ENCODE data around the gene ZMYND8. TPM values are rescaled to one million over a fixed set of nuclear protein-coding genes. Genes with fewer than 3 reads are reported as not detected.

Gene ZMYND8
- total and polyA plus RNA-seq, 7 donors = 7.8 to 46.0 (median 24.8) TPM

DNA sequence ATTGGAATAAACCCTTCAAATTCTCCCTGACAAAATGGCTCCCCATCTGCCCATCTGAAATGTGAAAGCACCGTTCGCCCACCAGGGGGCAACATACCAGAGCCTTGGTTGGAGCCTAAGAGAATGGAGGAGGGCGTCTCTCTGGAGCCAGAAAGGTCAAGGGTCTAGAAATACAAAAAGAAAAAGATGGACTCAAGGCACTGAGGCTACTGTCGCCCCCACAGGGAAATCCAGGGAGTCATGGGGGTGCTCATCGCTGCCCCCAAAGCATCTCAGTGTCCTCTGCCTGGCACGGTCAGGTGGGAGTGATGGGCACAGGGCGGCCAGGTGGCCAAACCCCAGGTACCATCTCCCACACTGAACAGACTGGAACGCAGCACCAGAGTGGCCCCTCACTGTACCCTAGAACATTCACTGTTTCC, 136.3 kb downstream of the ZMYND8 start:
- 95 to 96% methylated on average over 8 of the region's 8 CpGs for WGBS, 2 donors
- Histone ChIP-seq H3K36me3 (peaks cover 13 to 98% (median 49%) of the 10 kb centered on the region in 4 donors), H3K9me3 (no peaks in the 10 kb centered on the region), H3K27ac (no peak overlapping the region), H3K4me1 (peaks cover 0 to 10% (median 0%) of the 10 kb centered on the region in 4 donors), H3K27me3 (no peaks in the 10 kb centered on the region), H3K4me3 (no peak overlapping the region)
- intact Hi-C loops (cut with DNase I) = no loop called here
- TF ChIP-seq CTCF (IDR thresholded peaks at IDR 0.05) (peak in 1 of 4 experiments; percentile 43), EP300 (IDR thresholded peaks at IDR 0.05) (no peak), POLR2A (IDR thresholded peaks at IDR 0.05) (no peak), POLR2AphosphoS5 (IDR thresholded peaks at IDR 0.05) (no peak)
- DNase-seq = no peak

DNA sequence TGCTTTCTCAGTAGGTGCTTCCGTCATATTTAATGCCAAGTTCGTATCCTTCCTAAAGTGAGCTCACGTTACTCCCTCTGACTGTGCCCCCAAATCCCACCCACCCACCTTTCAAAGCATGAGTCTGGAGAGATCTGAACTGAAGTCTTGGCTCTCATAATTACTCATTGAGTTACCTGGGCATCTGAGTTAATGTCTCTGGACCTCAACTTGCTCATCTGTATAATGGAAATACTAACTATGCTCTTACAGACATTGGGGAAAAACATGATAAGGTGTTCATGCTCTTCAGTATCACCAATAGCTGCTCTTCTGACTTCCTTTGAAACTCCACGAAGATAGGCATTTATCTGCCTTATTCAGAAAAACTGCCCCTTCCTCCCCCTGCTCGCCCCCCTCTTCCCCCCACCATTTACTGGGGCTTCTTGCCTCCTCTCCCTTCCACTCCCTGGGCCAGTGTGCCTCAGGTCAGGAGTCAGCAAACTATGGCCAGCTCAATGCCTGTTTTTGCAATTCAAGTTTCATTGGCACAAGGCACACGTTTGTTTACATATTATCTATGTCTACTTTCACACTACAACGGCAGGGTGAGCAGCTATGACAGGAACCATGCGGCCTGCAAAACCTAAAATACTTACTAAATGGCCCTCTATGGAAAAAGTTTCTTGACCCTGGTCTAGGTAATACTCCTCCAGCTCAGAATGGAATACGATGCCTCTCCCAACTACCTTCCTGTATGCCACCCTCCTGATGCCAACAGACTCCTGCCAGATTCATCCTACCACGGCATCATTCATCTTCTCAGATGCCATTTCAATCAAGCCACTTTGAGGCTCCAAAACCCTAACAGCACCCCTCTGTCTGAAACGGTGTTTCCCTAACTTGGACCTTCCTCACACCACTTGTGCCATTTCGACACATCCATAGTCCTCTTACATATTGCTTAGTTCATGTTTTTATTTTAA, 138.7 kb downstream of the ZMYND8 start:
- H3K4me1 ChIP-seq = peaks cover 0 to 10% (median 0%) of the 10 kb centered on the region in 4 donors
- H3K9me3 ChIP-seq = no peaks in the 10 kb centered on the region
- H3K4me3 ChIP-seq = no peak overlapping the region
- DNase-seq = no peak
- intact Hi-C loops (cut with DNase I) = no loop called here
- no peak for TF ChIP-seq CTCF (IDR thresholded peaks at IDR 0.05)
- TF ChIP-seq POLR2A (IDR thresholded peaks at IDR 0.05) = no peak
- TF ChIP-seq EP300 (IDR thresholded peaks at IDR 0.05) = no peak
- TF ChIP-seq POLR2AphosphoS5 (IDR thresholded peaks at IDR 0.05) = no peak
- WGBS, 2 donors = 89 to 91% methylated on average over 12 of the region's 12 CpGs
- H3K36me3 ChIP-seq = peaks cover 7 to 98% (median 40%) of the 10 kb centered on the region in 4 donors
- no peaks in the 10 kb centered on the region for H3K27me3 ChIP-seq
- no peak overlapping the region for H3K27ac ChIP-seq

DNA sequence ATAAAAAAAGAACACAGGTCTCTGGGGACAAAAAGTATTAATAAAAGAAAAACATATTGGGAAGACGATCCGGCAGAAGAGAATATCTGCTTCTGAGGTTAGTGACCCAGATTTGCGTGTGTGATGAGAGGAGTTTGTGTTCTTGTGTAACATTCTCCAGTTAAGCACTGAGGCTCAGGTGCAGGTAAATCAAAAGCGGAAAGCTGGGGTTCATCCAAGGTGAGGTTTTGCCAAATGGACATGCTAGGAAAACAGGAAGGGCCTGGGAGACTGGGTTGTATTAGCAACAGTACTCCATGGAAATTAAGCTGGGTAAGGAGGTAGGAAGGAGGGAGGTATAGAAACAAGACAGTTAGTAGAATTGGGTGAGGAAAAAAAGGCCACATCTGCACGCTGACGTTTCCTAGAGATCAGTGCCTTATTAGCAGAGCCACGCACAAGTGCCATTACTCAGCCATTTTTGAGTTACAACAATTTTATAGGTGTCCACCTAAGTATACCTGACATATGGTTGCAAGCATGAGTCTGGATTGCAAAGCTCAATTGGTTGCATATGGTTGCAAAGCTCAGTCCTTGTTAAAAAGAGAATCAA, 139.6 kb downstream of the ZMYND8 start:
- 88 to 95% methylated on average over 7 of the region's 7 CpGs for WGBS, 2 donors
- Histone ChIP-seq H3K9me3 (no peaks in the 10 kb centered on the region), H3K27me3 (no peaks in the 10 kb centered on the region), H3K36me3 (peaks cover 4 to 98% (median 41%) of the 10 kb centered on the region in 4 donors), H3K27ac (no peak overlapping the region), H3K4me3 (no peak overlapping the region), H3K4me1 (peaks cover 0 to 10% (median 0%) of the 10 kb centered on the region in 4 donors)
- intact Hi-C loops (cut with DNase I) = no loop called here
- DNase-seq = no peak
- TF ChIP-seq CTCF (IDR thresholded peaks at IDR 0.05) = no peak
- no peak for TF ChIP-seq POLR2A (IDR thresholded peaks at IDR 0.05)
- no peak for TF ChIP-seq EP300 (IDR thresholded peaks at IDR 0.05)
- TF ChIP-seq POLR2AphosphoS5 (IDR thresholded peaks at IDR 0.05) = no peak

DNA sequence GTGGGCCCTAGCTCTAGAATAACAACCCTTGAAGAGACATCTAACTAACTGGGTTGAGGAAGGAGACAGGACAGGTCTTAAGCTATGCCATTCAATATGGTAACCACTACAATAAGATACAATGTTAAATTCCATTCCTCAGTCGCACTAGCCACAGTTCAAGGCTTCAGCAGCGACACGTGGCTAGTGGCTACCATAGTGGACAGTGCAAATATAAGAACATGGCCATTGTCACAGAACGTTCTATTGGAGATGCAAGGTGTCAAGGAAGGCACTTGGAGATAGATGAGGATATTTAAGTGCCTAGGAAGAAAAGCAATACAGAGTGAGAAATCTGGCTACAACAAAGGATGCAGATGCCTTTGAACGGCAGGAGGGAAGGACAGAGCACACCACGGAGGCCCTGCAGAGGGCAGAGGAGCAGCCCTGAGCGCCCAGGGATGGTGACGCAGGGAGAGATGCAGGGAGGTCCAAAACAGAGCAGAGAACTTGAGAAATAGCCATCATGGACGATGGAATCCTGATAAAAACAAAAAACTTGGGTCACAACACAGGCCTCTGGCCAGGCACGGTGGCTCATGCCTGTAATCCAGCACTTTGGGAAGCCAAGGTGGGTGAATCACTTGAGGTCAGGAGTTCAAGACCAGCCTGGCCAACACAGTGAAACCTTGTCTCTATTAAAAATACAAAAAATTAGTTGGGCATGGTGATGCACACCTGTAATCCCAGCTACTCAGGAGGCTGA, 140.7 kb downstream of the ZMYND8 start:
- peaks cover 0 to 10% (median 0%) of the 10 kb centered on the region in 4 donors for H3K4me1 ChIP-seq
- H3K4me3 ChIP-seq = no peak overlapping the region
- H3K27ac ChIP-seq = no peak overlapping the region
- no peaks in the 10 kb centered on the region for H3K9me3 ChIP-seq
- no peak for DNase-seq
- no peaks in the 10 kb centered on the region for H3K27me3 ChIP-seq
- H3K36me3 ChIP-seq = peaks cover 1 to 98% (median 37%) of the 10 kb centered on the region in 4 donors
- intact Hi-C loops (cut with DNase I) = no loop called here
- no peak for TF ChIP-seq EP300 (IDR thresholded peaks at IDR 0.05)
- no peak for TF ChIP-seq CTCF (IDR thresholded peaks at IDR 0.05)
- TF ChIP-seq POLR2A (IDR thresholded peaks at IDR 0.05) = no peak
- TF ChIP-seq POLR2AphosphoS5 (IDR thresholded peaks at IDR 0.05) = no peak
- WGBS, 2 donors = 91 to 97% methylated on average over 10 of the region's 10 CpGs
